Esophagus squamous epithelium (tissue), 5 donors: Measurements from ENCODE around the gene C1orf74. TPM values are rescaled to one million over a fixed set of nuclear protein-coding genes. Genes with fewer than 3 reads are reported as not detected.

Source experiments
- DNase-seq: peaks from one replicate; lab custom pipeline; 2025; lab: John Stamatoyannopoulos, UW
- H3K27ac ChIP-seq, 4 donors: fragments of 200-600 bp; sonication (generic); one replicate each; pipeline ENCODE4 v1.5.1; 2016 to 2019; ENCODE audit warnings: mild to moderate bottlenecking in 1 of 4
- H3K27me3 ChIP-seq, 4 donors: fragments of 200-600 bp; sonication (generic); 1 replicate in 3 of 4; 2 replicates in 1 of 4; pipeline versions ENCODE4 v1.5.1 to v1.6.0; 2017 to 2021; ENCODE audit warnings: antibody characterized with exemption in 1 of 4
- H3K36me3 ChIP-seq, 3 donors: fragments of 200-600 bp; sonication (generic); one replicate each; pipeline ENCODE4 v1.5.1; 2016 to 2019
- H3K4me1 ChIP-seq, 3 donors: fragments of 200-600 bp; sonication (generic); one replicate each; pipeline ENCODE4 v1.5.1; 2017 to 2019
- H3K4me3 ChIP-seq, 4 donors: fragments of 200-600 bp; sonication (generic); 1 replicate in 3 of 4; 2 replicates in 1 of 4; pipeline ENCODE4 v1.5.1; 2016 to 2019; ENCODE audit warnings: mild to moderate bottlenecking in 2 of 4, moderate library complexity in 1 of 4
- H3K9me3 ChIP-seq, 3 donors: fragments of 200-600 bp; sonication (generic); one replicate each; pipeline ENCODE4 v1.5.1; 2016 to 2019
- POLR2A ChIP-seq, 4 donors: fragments of 450-650 bp; IDR thresholded peaks; one replicate each; pipeline ENCODE4 v1.6.1; 2017; ENCODE audit warnings: antibody characterized with exemption in 4 of 4, mild to moderate bottlenecking in 4 of 4, moderate library complexity in 3 of 4
- whole genome bisulfite sequencing, 2 donors: methylation state at CpG; one replicate each; pipeline ENCODE4 v1.1.5; 2018; 5-methylcytosine and 5-hydroxymethylcytosine counted together
- intact Hi-C: fragments of 100-400 bp; cut with DNase I; formaldehyde crosslinking; loops from one replicate; pipeline ENCODE4 v1.15.0; 2022
- total RNA-seq, 4 donors: library from RNA; depleted of rRNA; stranded (reverse); fragments of >200 nt; gene quantifications; one replicate each; pipeline ENCODE4 v1.1.0, GENCODE V29; 2016
- TF ChIP-seq, protein P1 (sequence below), 6 experiments: fragments of 450-650 bp in 4 of 6; fragments of 200-600 bp in 2 of 6; sonication (generic) in 2 of 6; IDR thresholded peaks; one replicate each; pipeline ENCODE4 v1.5.1; 2016 to 2019; ENCODE audit warnings: antibody characterized with exemption in 6 of 6, mild to moderate bottlenecking in 4 of 6, moderate library complexity in 4 of 6
- donor health status: DM: yes; HTN: yes; CAD: no.

Gene C1orf74
- total RNA-seq, result 1 to 10 TPM; 2.9 to 6.2 (median 4.1) TPM

DNA sequence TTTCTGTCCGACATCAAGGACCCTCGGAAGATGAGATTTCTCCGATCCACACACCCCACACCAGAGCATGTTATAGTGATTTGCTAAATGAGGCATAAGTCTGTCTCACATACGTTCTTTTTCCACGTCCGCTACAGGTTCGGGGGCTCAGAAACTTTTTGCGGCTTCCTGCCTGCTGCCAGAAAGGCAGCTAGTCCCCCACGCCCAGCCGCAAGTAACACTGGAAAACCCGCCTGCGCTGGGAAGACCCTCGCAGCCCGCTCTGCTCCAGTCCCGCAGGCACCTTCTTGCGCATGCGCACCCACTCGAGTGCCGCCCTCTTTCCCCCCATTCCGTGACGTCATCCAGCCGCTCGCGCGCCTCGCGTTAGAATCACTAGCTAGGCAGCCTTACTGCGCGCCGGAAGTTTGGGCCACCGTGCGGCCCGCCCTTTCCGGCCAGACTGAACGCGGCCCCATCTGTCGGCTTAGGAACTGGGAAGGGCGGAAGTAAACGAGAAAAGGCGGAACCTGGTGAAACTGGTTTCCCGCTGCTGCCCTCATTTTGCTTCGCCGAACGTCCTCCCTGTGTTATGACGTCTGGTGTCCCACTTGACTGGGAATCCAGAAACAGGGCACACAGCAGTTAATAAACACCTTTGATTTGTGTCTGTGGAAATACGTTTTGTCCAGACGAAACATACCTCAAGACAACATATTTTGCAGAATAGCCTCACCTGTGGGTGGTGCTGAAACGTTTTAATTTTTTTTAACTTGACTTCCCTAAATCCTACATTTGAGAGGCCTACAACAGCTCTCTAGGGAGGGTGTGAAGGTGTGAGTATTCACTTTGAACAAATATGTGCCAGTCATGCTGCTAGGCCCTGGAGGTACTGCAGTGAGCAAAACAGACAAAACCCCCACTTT lies at the start of gene C1orf74:
TSS of gene C1orf74 (minus strand) at position 295 of the 905 bp plus-strand sequence. CDS start 925 bp downstream, outside the sequence.
- peak within 1 kb of the TSS; percentile 86 to 94 (median 92) for H3K27ac ChIP-seq
- no peaks in the 10 kb centered on the region for H3K9me3 ChIP-seq
- intact Hi-C loops, result no loop called here
- peaks cover 0 to 61% (median 0%) of the 10 kb centered on the region in 3 donors for H3K36me3 ChIP-seq
- no peaks in the 10 kb centered on the region for H3K27me3 ChIP-seq
- peak within 1 kb of the TSS; percentile 54 to 78 (median 66) for H3K4me3 ChIP-seq
- TF ChIP-seq, protein P1, sequence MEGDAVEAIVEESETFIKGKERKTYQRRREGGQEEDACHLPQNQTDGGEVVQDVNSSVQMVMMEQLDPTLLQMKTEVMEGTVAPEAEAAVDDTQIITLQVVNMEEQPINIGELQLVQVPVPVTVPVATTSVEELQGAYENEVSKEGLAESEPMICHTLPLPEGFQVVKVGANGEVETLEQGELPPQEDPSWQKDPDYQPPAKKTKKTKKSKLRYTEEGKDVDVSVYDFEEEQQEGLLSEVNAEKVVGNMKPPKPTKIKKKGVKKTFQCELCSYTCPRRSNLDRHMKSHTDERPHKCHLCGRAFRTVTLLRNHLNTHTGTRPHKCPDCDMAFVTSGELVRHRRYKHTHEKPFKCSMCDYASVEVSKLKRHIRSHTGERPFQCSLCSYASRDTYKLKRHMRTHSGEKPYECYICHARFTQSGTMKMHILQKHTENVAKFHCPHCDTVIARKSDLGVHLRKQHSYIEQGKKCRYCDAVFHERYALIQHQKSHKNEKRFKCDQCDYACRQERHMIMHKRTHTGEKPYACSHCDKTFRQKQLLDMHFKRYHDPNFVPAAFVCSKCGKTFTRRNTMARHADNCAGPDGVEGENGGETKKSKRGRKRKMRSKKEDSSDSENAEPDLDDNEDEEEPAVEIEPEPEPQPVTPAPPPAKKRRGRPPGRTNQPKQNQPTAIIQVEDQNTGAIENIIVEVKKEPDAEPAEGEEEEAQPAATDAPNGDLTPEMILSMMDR (IDR thresholded peaks at IDR 0.05), result peak in 4 of 6 experiments; percentile 4 to 45 (median 13)
- TF ChIP-seq POLR2A (IDR thresholded peaks at IDR 0.05), result peak in 3 of 4 donors; percentile 60 to 74 (median 67)
- peaks cover 25 to 62% (median 28%) of the 10 kb centered on the region in 3 donors for H3K4me1 ChIP-seq
- 3 to 4% methylated on average over 26 to 41 of the region's 48 CpGs for WGBS, 2 donors
- DNase-seq, result peak; percentile 90

DNA sequence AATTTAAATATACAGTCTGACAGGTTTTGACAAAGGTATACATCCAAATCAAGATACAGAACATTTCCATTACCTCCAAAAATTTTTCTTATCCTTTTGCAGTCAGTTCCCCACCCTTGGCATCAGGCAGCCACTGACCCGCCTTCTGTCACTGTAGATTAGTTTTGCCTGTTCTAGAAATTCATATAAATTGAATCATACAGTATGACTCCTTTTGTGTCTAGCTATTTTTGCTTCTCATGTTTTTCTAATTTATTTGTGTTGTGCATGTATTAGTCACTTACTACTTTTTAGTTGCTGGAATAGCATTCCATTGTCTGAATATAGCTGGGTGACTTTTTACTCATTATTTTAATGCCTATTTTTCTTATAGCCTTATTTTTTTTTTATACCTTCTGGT lies 47.3 kb upstream of the C1orf74 start:
- Histone ChIP-seq H3K27me3 (no peaks in the 10 kb centered on the region), H3K4me3 (no peak overlapping the region), H3K4me1 (peaks cover 0 to 31% (median 17%) of the 10 kb centered on the region in 3 donors), H3K27ac (no peak overlapping the region), H3K36me3 (peaks cover 4 to 68% (median 18%) of the 10 kb centered on the region in 3 donors), H3K9me3 (no peaks in the 10 kb centered on the region)
- 87 to 91% methylated on average over 1 of the region's 1 CpG for WGBS, 2 donors
- intact Hi-C loops, result no loop called here
- no peak for TF ChIP-seq POLR2A (IDR thresholded peaks at IDR 0.05)
- TF ChIP-seq, protein P1 (IDR thresholded peaks at IDR 0.05), result no peak
- DNase-seq, result no peak

DNA sequence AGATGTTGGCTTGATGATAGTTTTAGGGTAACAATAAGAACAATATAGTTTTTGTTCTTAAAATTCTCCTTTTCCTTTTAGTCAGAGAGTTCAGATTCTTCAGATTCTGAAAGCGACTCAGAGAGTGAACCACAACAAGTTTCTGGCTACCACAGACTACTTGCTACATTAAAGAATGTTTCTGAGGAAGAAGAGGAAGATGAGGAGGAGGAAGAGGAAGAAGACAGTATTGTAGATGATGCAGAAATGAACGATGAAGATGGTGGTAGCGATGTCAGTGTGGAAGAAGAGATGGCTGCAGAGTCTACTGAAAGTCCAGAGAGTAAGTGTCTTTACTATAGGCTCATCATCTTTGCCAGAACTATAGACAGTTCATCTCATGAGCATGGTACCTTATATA lies 46.4 kb upstream of the C1orf74 start:
- TF ChIP-seq POLR2A (IDR thresholded peaks at IDR 0.05), result no peak
- H3K4me3 ChIP-seq, result no peak overlapping the region
- intact Hi-C loops, result no loop called here
- peaks cover 0 to 40% (median 17%) of the 10 kb centered on the region in 3 donors for H3K4me1 ChIP-seq
- 81 to 82% methylated on average over 3 of the region's 3 CpGs for WGBS, 2 donors
- H3K9me3 ChIP-seq, result no peaks in the 10 kb centered on the region
- no peak overlapping the region for H3K27ac ChIP-seq
- peaks cover 0 to 5% (median 0%) of the 10 kb centered on the region in 4 donors for H3K27me3 ChIP-seq
- no peak for DNase-seq
- peaks cover 4 to 59% (median 18%) of the 10 kb centered on the region in 3 donors for H3K36me3 ChIP-seq

DNA sequence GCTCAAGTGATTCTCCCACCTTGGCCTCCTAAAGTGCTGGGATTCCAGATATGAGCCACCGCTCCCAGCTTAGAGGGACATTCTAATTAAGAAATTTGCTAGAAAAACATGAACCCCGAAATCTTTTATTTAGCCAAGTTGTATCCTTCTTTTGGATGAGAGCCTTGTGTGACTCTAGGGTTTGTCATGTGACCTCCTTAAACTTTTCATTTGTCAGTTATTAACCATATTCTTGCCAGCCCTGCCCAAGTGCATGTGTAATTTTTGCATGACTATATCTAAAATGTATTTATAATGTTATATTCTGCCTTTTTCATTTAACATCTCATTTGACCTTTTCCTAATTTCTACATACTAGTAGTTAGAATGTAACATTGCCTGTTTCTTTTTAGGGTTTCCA lies 45.4 kb upstream of the C1orf74 start:
- intact Hi-C loops, result no loop called here
- TF ChIP-seq POLR2A (IDR thresholded peaks at IDR 0.05), result no peak
- TF ChIP-seq, protein P1 (IDR thresholded peaks at IDR 0.05), result no peak
- Histone ChIP-seq H3K36me3 (peaks cover 0 to 49% (median 14%) of the 10 kb centered on the region in 3 donors), H3K4me3 (no peak overlapping the region), H3K27me3 (peaks cover 0 to 6% (median 0%) of the 10 kb centered on the region in 4 donors), H3K9me3 (no peaks in the 10 kb centered on the region), H3K27ac (no peak overlapping the region), H3K4me1 (peaks cover 0 to 48% (median 17%) of the 10 kb centered on the region in 3 donors)
- WGBS, 2 donors, result 68 to 82% methylated on average over 2 of the region's 2 CpGs
- DNase-seq, result no peak

DNA sequence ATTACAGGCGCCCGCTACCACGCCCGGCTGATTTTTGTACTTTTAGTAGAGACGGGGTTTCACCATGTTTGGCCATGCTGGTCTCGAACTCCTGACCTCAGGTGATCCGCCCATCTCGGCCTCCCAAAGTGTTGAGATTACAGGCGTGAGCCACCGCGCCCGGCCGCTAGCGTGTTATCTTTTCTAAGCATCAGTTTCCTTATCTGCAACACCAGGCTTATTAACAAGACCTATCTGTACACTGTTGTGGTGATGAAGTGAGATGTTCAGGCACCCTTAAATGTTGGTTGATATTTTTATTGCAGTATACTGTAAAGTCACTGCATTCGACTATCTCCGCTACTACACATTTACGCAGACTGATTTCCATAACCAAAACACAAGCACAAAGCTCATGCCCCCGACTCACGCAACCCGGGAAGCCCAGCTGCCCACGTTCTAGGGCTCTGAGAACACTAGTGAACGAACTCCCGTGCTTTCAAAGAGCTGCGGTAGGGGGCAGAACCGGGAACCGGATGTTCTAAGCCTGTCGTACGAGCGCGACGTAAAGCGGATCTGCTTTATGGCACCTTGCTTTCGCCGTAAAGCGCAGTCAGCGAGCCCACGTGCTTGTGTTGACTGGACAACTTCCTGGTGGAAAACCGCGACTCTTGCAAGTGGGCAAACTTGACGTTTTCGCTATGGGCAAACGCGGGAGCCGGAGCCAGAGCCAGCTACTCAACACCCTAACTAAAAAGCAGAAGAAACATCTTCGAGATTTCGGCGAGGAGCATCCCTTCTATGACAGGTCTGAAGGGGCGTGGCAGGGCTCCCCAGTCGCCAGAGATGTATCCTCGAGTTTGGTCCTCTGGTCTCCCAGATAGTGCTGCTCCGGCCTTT lies 43.3 kb upstream of the C1orf74 start, which contains the start of gene UTP25:
TSS of gene UTP25 (plus strand) at position 589 of the 879 bp plus-strand sequence. CDS start at position 681, 92 bp downstream.
- H3K27ac ChIP-seq, result peak within 1 kb of the TSS; percentile 70 to 88 (median 86)
- TF ChIP-seq, protein P1 (IDR thresholded peaks at IDR 0.05), result peak; percentile 52 to 85 (median 68)
- TF ChIP-seq POLR2A (IDR thresholded peaks at IDR 0.05), result peak in 3 of 4 donors; percentile 23 to 72 (median 42)
- H3K4me1 ChIP-seq, result peaks cover 0 to 69% (median 17%) of the 10 kb centered on the region in 3 donors
- DNase-seq, result peak; percentile 80
- intact Hi-C loops, result no loop called here
- peaks cover 0 to 6% (median 0%) of the 10 kb centered on the region in 4 donors for H3K27me3 ChIP-seq
- peaks cover 0 to 28% (median 4%) of the 10 kb centered on the region in 3 donors for H3K36me3 ChIP-seq
- WGBS, 2 donors, result 21 to 34% methylated on average over 25 to 42 of the region's 51 CpGs
- peak within 1 kb of the TSS; percentile 46 to 94 (median 84) for H3K4me3 ChIP-seq
- H3K9me3 ChIP-seq, result no peaks in the 10 kb centered on the region
